BJ (cell line): ENCODE data around the gene EPHA3. TPM values are rescaled to one million over a fixed set of nuclear protein-coding genes. Genes with fewer than 3 reads are reported as not detected.

ENCODE experiments used
- CTCF ChIA-PET: fragments of 350-600 bp; formaldehyde crosslinking; extraction: SDS; loops from one replicate; lab custom pipeline; 2021; ENCODE audit warnings: antibody characterized with exemption, inconsistent platforms; lab: Yijun Ruan, JAX
- POLR2A ChIA-PET: fragments of 300-600 bp; sonication (Branson Sonifier 250); formaldehyde crosslinking; extraction: SDS; loops from one replicate; lab custom pipeline; 2021; ENCODE audit warnings: antibody characterized with exemption; lab: Charles Lee
- DNase-seq: peaks from one replicate; pipeline ENCODE4 v3.0.0-alpha.2; 2011; ENCODE audit warnings: low read depth
- H3K27me3 ChIP-seq: 2 replicates; pipeline ENCODE4 v1.6.0; 2011; ENCODE audit warnings: low read length; ENCODE audit not compliant: control insufficient read depth, insufficient read depth
- H3K36me3 ChIP-seq: 2 replicates; pipeline ENCODE4 v1.5.1; 2011; ENCODE audit warnings: low read length; ENCODE audit not compliant: control insufficient read depth, insufficient read depth
- H3K4me3 ChIP-seq: 2 replicates; pipeline ENCODE4 v1.5.1; 2011; ENCODE audit warnings: low read depth, mild to moderate bottlenecking, control low read depth, low read length
- polyA plus RNA-seq: library from polyadenylated mRNA; depleted of rRNA; stranded (reverse); fragments of >200 nt; gene quantifications from 2 replicates; pipeline ENCODE4 v1.2.3, GENCODE V29; 2011
- TF ChIP-seq, protein P1 (sequence below): IDR thresholded peaks from 2 replicates; pipeline ENCODE4 v1.5.1; 2011; ENCODE audit warnings: low read depth, mild to moderate bottlenecking, control low read depth, inconsistent platforms, low read length, moderate library complexity; ENCODE audit not compliant: insufficient read depth

EPHA3 gene
- polyA plus RNA-seq, 1 experiment, result 0.12 TPM

DNA sequence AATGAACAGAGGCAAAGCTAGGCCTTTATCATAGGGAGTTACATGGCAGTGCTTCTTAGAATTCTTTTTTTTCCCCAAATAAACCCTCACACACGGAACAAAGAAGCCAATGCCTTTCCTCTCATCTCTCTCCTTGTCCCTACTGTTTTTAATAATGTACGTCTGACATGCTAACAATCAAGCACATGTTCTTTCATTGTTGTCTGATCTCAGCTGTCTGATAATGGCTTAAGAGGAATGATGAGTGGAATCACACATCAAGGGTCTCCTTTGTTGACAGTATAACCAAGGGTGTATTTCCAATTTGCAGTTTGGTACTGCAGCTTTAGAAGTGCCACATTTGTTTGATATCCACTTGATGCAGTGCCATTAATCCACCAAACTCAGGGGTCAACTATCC lies 34.8 kb upstream of the EPHA3 start:
- POLR2A ChIA-PET, result no interaction called here
- Histone ChIP-seq H3K27me3 (no peaks in the 10 kb centered on the region), H3K4me3 (no peak overlapping the region), H3K36me3 (no peaks in the 10 kb centered on the region)
- DNase-seq, result no peak
- TF ChIP-seq, protein P1, sequence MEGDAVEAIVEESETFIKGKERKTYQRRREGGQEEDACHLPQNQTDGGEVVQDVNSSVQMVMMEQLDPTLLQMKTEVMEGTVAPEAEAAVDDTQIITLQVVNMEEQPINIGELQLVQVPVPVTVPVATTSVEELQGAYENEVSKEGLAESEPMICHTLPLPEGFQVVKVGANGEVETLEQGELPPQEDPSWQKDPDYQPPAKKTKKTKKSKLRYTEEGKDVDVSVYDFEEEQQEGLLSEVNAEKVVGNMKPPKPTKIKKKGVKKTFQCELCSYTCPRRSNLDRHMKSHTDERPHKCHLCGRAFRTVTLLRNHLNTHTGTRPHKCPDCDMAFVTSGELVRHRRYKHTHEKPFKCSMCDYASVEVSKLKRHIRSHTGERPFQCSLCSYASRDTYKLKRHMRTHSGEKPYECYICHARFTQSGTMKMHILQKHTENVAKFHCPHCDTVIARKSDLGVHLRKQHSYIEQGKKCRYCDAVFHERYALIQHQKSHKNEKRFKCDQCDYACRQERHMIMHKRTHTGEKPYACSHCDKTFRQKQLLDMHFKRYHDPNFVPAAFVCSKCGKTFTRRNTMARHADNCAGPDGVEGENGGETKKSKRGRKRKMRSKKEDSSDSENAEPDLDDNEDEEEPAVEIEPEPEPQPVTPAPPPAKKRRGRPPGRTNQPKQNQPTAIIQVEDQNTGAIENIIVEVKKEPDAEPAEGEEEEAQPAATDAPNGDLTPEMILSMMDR, result no peak
- CTCF ChIA-PET, result no interaction called here

DNA sequence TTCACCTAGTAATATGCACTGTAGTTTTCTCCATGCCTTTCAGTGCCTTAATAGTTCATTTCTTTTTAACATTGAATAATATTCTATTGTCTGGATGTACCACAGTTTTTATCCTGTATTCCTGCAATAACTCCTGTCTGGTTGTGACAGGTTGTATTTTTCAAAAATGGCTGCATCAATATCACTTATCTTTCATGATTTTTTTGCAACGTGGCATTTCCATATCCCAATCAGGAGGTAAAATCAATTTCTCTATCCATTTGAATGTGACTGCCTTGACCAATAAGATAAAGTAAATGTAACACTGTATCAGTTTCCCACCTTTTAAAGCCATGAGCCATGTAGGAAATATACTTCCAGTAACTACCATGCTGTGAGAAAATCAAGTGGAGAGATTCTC lies 27.5 kb upstream of the EPHA3 start:
- DNase-seq, result no peak
- TF ChIP-seq, protein P1, result no peak
- ChIA-PET POLR2A (interaction anchor here (0.7 kb wide), 1 partner anchor 65 kb away, joined by 4 read pairs; no protein-coding TSS in a partner anchor), CTCF (no interaction called here)
- no peaks in the 10 kb centered on the region for H3K27me3 ChIP-seq
- no peak overlapping the region for H3K4me3 ChIP-seq
- H3K36me3 ChIP-seq, result no peaks in the 10 kb centered on the region

DNA sequence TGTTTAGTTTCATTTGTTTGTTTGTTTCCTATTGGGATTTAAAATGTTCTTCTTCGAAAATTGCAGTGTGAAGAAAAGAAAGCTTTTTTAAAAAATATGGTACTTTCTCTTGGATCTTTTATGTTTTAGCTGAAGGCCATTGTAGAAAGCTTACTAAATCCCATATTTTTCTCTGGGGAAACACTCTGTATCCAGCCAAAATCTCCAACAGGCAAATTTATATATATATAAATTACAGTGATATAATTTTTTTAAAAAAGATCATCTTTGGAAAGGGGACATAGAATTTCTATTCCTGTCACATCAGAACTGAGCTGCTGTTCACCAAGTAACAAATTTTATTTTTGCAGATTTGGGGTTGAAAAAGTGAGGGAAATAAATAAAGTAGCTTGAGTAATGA lies 19.6 kb upstream of the EPHA3 start:
- no peak for DNase-seq
- ChIA-PET POLR2A (no interaction called here), CTCF (no interaction called here)
- TF ChIP-seq, protein P1, result no peak
- Histone ChIP-seq H3K36me3 (no peaks in the 10 kb centered on the region), H3K4me3 (no peak overlapping the region), H3K27me3 (no peaks in the 10 kb centered on the region)

DNA sequence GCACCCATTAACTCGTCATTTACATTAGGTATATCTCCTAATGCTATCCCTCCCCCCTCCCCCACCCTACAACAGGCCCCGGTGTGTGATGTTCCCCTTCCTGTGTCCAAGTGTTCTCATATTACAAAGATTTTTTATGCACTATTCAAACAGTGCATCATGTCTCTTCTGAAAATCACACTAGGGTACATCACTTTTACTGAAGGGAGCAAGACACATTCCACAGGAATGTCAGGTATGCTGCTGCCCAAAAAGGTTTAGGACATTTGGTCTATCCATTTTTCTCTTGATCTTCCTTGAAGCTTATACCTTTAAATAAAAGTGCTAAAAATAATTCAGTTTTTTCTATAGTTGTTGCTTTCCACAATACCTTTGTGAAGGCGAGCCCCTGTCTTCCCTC lies 9.2 kb upstream of the EPHA3 start:
- Histone ChIP-seq H3K4me3 (no peak overlapping the region), H3K27me3 (no peaks in the 10 kb centered on the region), H3K36me3 (no peaks in the 10 kb centered on the region)
- no peak for DNase-seq
- POLR2A ChIA-PET, result no interaction called here
- TF ChIP-seq, protein P1, result no peak
- CTCF ChIA-PET, result no interaction called here

DNA sequence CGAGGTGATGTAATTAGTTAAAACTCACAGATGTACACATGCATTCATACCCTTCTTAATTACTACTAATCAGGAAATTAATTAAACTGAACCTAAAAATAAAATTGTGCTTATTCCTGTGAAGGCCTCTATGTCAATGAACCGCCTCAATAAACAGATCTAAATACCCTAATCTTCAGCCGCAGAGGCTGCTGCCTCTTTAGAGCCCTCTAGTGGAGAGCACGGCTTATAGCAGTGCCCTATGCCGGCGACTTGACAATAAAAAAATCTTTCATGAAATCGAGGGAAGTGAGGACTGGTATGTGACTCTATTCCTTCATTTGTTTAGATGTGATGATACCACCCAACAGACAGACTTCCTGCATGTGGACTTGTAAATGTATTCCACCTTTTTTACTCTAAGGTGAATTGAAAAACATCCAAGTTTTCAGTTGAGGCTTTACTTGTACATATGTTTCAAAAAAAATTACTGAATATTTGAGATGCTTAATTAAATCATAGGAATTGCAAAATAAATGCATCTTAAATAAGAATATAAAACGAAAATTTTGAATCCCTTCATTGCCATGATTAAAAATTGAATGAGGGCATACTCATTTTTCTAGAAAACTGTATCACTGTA lies 8.3 kb upstream of the EPHA3 start:
- POLR2A ChIA-PET, result no interaction called here
- DNase-seq, result no peak
- TF ChIP-seq, protein P1, result peak; percentile 98
- Histone ChIP-seq H3K27me3 (no peaks in the 10 kb centered on the region), H3K4me3 (no peak overlapping the region), H3K36me3 (no peaks in the 10 kb centered on the region)
- CTCF ChIA-PET, result interaction anchor here (0.9 to 1.0 kb wide), 2 partner anchors 30 to 141 kb away, joined by 4 read pairs; no protein-coding TSS in a partner anchor
